GM12874 (cell line): ENCODE data around the gene SOX2.

Source experiments
- CTCF ChIP-seq: IDR thresholded peaks from 2 replicates; pipeline ENCODE4 v1.5.1; 2011; ENCODE audit warnings: low read depth, mild to moderate bottlenecking, control low read depth, low read length, moderate library complexity; ENCODE audit not compliant: insufficient read depth

Gene SOX2

DNA sequence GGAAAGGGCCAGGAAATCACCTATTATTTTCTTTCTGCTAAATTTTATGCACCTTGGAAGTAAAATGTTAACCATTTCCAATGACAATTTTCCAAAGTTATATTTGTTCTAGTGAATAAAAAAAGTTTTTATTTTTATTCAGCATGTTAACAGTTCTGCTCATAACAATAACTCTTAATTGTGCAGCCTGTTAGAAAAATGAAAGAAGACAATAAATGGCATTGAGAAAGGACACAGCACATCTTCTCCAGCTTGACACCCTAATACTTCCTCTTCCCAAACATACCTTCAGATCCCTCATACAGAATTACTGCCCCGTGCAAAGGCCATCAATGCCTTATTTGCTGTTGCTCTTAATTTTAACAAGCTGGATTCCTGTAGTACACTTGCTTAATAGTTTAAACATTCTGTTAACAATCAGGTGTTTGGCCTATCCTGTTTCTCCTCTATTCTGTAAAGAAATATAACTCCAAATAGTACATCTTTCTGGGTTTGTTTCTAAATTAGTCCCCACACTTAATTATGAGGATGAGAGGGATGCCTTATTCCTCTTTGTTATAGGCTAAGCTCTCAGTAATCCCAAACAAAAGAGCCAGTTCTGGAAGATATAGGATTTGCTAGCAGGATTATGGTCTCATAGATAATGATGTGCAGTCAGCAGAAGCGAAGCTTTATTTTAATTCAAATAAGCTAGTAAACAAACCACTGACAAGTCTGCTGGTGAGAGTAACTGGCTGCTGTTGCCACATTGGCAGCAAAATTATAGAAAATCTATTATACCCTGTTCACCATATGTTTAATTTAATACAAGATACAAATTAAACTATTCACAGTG, 19.2 kb upstream of the SOX2 start:
- no peak for TF ChIP-seq CTCF

DNA sequence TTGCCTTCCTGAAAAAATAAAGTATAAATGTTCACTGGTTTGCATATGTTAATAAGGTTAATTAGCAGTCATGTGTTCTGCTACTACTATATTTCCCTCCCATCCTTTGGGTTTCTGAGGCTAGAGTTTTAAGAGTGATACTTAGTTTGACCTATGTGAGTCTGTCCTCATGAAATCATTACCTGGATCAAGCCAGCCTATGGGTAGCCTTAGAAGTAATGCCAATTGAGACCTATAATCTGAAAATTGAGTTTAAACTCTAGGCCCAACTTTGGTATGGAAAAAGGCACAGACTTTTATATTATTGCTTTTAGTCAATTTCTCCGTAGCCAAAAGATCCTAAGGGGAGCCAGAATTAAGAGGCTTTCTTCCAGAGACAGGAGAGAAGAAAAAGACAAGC, 18.4 kb upstream of the SOX2 start:
- no peak for TF ChIP-seq CTCF

GRCh38 chr3:181694805-181695660, 16.7 kb upstream of the SOX2 start:
- TF ChIP-seq CTCF = no peak

GRCh38 chr3:181695661-181696491, 15.8 kb upstream of the SOX2 start:
- TF ChIP-seq CTCF = no peak

GRCh38 chr3:181696626-181697230, 15.0 kb upstream of the SOX2 start:
- no peak for TF ChIP-seq CTCF

DNA sequence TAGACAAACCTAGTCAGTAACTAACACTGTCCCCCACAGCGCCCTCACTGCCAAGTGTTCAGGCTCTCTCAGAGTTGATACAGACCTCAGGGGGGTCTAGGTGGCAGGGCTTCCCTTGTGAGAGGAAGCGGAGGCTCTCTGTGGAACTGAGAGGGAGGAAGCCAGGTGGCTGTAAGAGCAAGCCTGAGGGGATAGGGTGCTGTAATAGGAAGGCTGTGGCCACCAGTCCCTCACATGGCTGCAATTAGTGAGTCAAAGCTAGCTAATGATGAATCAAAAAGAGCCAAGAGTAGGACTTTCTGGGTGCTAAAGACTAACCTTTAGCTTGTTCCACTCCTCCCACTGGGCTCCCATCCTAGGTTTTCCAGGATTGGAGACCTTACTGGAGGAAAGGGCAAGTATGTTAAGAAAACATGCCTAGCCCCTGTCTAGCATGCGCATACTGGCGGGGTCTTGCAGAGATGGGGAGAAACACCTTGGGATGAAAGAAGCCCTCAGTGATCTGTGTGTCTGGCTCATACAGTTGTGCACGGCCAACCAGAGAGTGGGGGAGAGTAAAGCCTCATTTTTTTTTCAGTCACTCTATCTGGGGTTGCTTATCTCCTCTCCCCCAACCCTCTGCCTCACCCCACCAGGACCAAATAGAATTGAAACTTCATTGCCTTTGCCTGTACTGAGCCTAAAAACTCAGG, 13.3 kb upstream of the SOX2 start:
- no peak for TF ChIP-seq CTCF
